Glutamatergic neuron (in vitro differentiated cells): Measurements from ENCODE around the gene FBXW4. TPM values are rescaled to one million over a fixed set of nuclear protein-coding genes. Genes with fewer than 3 reads are reported as not detected.

Source experiments
- DNase-seq: peaks from one replicate; pipeline ENCODE4 v3.0.0; 2022
- H3K27ac Mint-ChIP-seq: one replicate; pipeline ENCODE4 v1.8.0; 2020; ENCODE audit warnings: mild to moderate bottlenecking, mixed read lengths, inconsistent platforms; ENCODE audit not compliant: unreplicated experiment
- H3K27me3 Mint-ChIP-seq: one replicate; pipeline ENCODE4 v1.8.0; 2020; ENCODE audit warnings: mild to moderate bottlenecking, moderate library complexity, mixed read lengths, inconsistent platforms; ENCODE audit not compliant: unreplicated experiment
- H3K36me3 Mint-ChIP-seq: one replicate; pipeline ENCODE4 v1.8.0; 2020; ENCODE audit warnings: mild to moderate bottlenecking, mixed read lengths, inconsistent platforms; ENCODE audit not compliant: unreplicated experiment
- H3K4me1 Mint-ChIP-seq: one replicate; pipeline ENCODE4 v1.8.0; 2020; ENCODE audit warnings: mild to moderate bottlenecking, low read depth, mixed read lengths, inconsistent platforms; ENCODE audit not compliant: unreplicated experiment
- H3K4me3 Mint-ChIP-seq: one replicate; pipeline ENCODE4 v1.8.0; 2020; ENCODE audit warnings: mild to moderate bottlenecking, mixed read lengths, inconsistent platforms; ENCODE audit not compliant: unreplicated experiment
- H3K9me3 Mint-ChIP-seq: one replicate; pipeline ENCODE4 v1.8.0; 2020; ENCODE audit warnings: mild to moderate bottlenecking, moderate library complexity, mixed read lengths, inconsistent platforms; ENCODE audit not compliant: unreplicated experiment
- total RNA-seq: library from RNA; stranded (reverse); fragmentation: NEBNext Ultra II Directional; extraction: Animal tissue kit (Norgen Biotek cat#: 25700); gene quantifications from one replicate; pipeline ENCODE4 v1.2.1, GENCODE V29; 2021; ENCODE audit not compliant: unreplicated experiment
- TF ChIP-seq, protein P1 (sequence below): fragments of 200-600 bp; sonication (generic); IDR thresholded peaks from one replicate; pipeline ENCODE4 v1.5.0; 2021; ENCODE audit not compliant: partially characterized antibody, unreplicated experiment

Gene FBXW4
- total RNA-seq, 1 donor from 2014 or later = 25.8 TPM

DNA sequence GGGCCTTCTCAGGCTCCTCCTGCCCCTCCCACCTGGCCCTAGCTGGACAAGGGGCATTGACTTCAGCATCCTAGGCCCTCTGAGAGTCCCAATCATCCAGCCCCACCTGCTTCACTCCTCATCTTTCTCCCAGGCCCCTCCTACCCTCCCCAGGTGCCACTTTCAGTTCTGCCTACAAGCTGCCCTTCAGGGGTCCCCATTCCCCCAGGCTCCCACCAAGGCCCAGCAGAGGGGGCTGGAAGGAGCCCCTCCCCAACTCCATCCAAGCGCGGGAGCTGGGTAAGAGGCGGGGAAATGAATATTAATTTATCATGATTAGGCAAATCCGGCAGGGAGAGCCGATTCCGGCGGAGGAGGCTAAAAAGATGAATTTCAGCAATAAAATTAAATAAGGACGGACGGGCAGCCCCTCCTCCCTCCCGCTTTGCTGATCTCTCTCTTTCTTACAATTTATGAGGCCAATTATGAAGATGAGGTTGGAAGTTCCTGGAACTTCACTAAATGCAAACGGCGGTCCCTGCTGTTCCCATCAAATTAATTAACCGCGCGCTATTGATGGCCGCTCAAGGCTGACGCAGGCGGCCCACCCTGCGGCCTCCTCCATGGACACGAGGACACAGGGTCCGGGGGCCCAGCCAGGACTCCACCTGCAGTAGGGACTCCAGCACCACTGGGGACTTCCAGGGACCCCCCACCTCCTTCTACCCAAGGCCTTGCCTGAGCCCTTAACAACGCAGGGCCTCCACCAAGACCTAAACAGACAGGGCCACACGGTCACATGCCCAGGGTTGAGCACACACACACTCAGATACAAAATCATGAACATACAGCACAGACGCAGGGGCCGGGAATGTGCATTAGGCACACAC, 120.9 kb downstream of the FBXW4 start:
- peaks cover 2% of the 10 kb centered on the region for H3K4me1 Mint-ChIP-seq
- DNase-seq = no peak
- peaks cover 2% of the 10 kb centered on the region for H3K9me3 Mint-ChIP-seq
- H3K4me3 Mint-ChIP-seq = no peak overlapping the region
- H3K27me3 Mint-ChIP-seq = peaks cover 4% of the 10 kb centered on the region
- peaks cover 3% of the 10 kb centered on the region for H3K36me3 Mint-ChIP-seq
- no peak overlapping the region for H3K27ac Mint-ChIP-seq
- TF ChIP-seq, protein P1, sequence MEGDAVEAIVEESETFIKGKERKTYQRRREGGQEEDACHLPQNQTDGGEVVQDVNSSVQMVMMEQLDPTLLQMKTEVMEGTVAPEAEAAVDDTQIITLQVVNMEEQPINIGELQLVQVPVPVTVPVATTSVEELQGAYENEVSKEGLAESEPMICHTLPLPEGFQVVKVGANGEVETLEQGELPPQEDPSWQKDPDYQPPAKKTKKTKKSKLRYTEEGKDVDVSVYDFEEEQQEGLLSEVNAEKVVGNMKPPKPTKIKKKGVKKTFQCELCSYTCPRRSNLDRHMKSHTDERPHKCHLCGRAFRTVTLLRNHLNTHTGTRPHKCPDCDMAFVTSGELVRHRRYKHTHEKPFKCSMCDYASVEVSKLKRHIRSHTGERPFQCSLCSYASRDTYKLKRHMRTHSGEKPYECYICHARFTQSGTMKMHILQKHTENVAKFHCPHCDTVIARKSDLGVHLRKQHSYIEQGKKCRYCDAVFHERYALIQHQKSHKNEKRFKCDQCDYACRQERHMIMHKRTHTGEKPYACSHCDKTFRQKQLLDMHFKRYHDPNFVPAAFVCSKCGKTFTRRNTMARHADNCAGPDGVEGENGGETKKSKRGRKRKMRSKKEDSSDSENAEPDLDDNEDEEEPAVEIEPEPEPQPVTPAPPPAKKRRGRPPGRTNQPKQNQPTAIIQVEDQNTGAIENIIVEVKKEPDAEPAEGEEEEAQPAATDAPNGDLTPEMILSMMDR = no peak

DNA sequence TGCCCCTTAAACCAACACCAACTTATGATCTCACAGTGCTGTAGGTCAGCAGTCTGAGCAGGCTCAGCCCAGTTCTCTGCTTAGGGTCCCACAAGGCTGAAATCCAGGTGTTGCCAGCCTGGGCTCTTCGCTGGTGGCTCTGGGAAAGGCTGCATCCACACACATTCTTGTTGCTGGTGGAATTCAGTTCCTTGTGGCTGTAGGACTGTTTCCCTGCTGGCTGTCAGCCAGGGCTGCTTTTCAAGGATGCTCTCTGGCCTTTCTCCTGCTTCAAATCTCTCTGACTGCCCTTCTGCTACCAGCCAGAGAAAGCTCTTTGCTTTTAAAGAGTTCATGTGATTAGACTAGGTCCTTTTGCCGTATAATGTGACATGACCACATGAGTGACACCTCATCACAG, 122.2 kb downstream of the FBXW4 start:
- Mint-ChIP-seq H3K9me3 (peaks cover 2% of the 10 kb centered on the region), H3K4me3 (no peak overlapping the region), H3K36me3 (peaks cover 3% of the 10 kb centered on the region), H3K4me1 (peaks cover 2% of the 10 kb centered on the region), H3K27ac (no peak overlapping the region), H3K27me3 (peaks cover 5% of the 10 kb centered on the region)
- TF ChIP-seq, protein P1 = no peak
- DNase-seq = no peak

DNA sequence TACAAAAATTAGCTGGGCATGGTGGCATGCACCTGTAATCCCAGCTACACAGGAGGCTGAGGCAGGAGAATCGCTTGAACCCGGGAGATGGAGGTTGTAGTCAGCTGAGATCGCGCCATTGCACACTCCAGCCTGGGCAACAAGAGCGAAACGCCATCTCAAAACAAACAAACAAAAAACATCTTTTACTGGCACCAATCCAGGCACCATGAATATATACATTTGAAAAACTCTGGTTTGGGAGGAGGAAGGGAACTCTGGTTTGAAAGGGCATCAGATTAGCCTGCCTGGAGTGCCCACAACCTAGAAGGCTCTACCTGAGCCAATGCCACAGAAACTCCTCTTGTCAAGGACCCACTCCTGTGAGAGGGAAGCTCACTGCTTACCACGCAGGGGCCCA, 122.8 kb downstream of the FBXW4 start:
- Mint-ChIP-seq H3K36me3 (peaks cover 3% of the 10 kb centered on the region), H3K4me1 (peaks cover 2% of the 10 kb centered on the region), H3K4me3 (no peak overlapping the region), H3K27ac (no peak overlapping the region), H3K27me3 (peaks cover 9% of the 10 kb centered on the region), H3K9me3 (peaks cover 6% of the 10 kb centered on the region)
- no peak for DNase-seq
- TF ChIP-seq, protein P1 = no peak

DNA sequence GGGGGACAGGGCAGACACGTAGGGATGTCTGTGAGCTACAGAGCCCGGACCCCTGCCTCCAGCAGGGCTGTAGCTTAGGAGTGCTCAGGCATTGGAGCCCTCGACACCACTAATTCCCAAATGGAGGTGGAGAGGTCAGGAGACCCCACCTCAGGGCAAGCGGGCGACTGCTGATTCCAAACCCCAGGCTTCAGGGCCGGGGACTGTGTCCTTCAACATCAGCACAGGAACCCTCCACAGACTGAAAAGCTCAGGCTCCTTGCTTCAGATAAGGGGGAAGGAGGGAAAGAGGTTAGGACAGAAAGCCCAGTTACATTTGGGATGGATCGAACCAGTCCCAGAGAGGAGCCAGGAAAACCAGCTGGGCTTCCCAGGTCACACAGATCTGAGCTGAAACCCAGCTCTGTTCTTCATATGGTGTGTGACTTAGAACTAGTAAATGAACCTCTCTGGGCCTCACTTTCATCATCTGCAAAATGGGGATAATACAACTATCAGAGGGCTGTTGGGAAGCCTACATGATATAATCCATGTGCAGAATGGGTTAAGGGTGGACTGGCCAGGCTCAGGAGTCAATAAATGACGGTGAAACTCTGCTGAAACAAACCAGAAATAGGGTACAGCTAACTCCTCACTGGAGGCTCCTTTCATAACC, 123.6 kb downstream of the FBXW4 start:
- Mint-ChIP-seq H3K36me3 (peaks cover 3% of the 10 kb centered on the region), H3K9me3 (peaks cover 8% of the 10 kb centered on the region), H3K27ac (no peak overlapping the region), H3K4me3 (no peak overlapping the region), H3K27me3 (peaks cover 12% of the 10 kb centered on the region), H3K4me1 (peaks cover 3% of the 10 kb centered on the region)
- DNase-seq = no peak
- TF ChIP-seq, protein P1 = no peak
